Neural cell (in vitro differentiated cells): Measurements from ENCODE around the gene TRAPPC4.

Source experiments
- EZH2 ChIP-seq: fragments of 200-600, 300-800 bp; shearing (Covaris generic), sonication (generic); IDR thresholded peaks from 2 replicates; pipeline ENCODE4 v1.6.1; 2014; ENCODE audit warnings: antibody characterized with exemption, low read length, borderline replicate concordance, mild to moderate bottlenecking; ENCODE audit not compliant: insufficient read depth, poor library complexity, severe bottlenecking
- MXI1 ChIP-seq: fragments of 450-650 bp; conservative IDR thresholded peaks from 2 replicates; pipeline ENCODE4 v1.6.1; 2014; ENCODE audit warnings: antibody characterized with exemption, mild to moderate bottlenecking; ENCODE audit not compliant: poor library complexity, severe bottlenecking
- POLR2AphosphoS5 ChIP-seq: IDR thresholded peaks from 2 replicates; pipeline ENCODE4 v1.6.1; 2012
- RAD21 ChIP-seq: fragments of 450-650 bp; conservative IDR thresholded peaks from 2 replicates; pipeline ENCODE4 v1.6.1; 2014; ENCODE audit warnings: antibody characterized with exemption, mild to moderate bottlenecking, moderate library complexity
- TAF1 ChIP-seq: IDR thresholded peaks from 2 replicates; pipeline ENCODE4 v1.6.1; 2012; ENCODE audit warnings: low read depth
- TF ChIP-seq, protein P1 (sequence below): fragments of 450-650 bp; IDR thresholded peaks from 2 replicates; pipeline ENCODE4 v1.5.1; 2014; ENCODE audit warnings: antibody characterized with exemption, mild to moderate bottlenecking, moderate library complexity; ENCODE audit not compliant: poor library complexity, severe bottlenecking

- TF ChIP-seq, protein P1, sequence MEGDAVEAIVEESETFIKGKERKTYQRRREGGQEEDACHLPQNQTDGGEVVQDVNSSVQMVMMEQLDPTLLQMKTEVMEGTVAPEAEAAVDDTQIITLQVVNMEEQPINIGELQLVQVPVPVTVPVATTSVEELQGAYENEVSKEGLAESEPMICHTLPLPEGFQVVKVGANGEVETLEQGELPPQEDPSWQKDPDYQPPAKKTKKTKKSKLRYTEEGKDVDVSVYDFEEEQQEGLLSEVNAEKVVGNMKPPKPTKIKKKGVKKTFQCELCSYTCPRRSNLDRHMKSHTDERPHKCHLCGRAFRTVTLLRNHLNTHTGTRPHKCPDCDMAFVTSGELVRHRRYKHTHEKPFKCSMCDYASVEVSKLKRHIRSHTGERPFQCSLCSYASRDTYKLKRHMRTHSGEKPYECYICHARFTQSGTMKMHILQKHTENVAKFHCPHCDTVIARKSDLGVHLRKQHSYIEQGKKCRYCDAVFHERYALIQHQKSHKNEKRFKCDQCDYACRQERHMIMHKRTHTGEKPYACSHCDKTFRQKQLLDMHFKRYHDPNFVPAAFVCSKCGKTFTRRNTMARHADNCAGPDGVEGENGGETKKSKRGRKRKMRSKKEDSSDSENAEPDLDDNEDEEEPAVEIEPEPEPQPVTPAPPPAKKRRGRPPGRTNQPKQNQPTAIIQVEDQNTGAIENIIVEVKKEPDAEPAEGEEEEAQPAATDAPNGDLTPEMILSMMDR, result no peak
- no peak for TF ChIP-seq RAD21
- no peak for TF ChIP-seq EZH2
- TF ChIP-seq POLR2AphosphoS5, result no peak
- no peak for TF ChIP-seq MXI1
- no peak for TF ChIP-seq TAF1
These were observed 13.3 kb downstream of the TRAPPC4 start for GRCh38 chr11:119031912-119032280.
